IMR-90 (cell line): ENCODE results near the gene RAB11A. TPM values are rescaled to one million over a fixed set of nuclear protein-coding genes. Genes with fewer than 3 reads are reported as not detected.
A peak's percentile ranks its signal among the peaks of the same experiment; 100 is the strongest.

ENCODE experiments used
- ATAC-seq: fragments of 200-7000 bp; cut with Tn5 transposase; 2 replicates; pipeline ENCODE4 v1.9.1; 2020; ENCODE audit warnings: low read depth, mild to moderate bottlenecking, moderate library complexity
- BruUV-seq: library from RNA; stranded (reverse); fragments of 400-500 nt; replicated peaks from 2 replicates; lab custom pipeline; 2021; lab: Mats Ljungman, UMichigan
- CTCF ChIA-PET: fragments of 300-600 bp; formaldehyde crosslinking; extraction: SDS; loops from one replicate; lab custom pipeline; 2021; ENCODE audit warnings: antibody characterized with exemption; lab: Yijun Ruan, JAX
- POLR2A ChIA-PET: fragments of 300-600 bp; sonication (Branson Sonifier 250); formaldehyde crosslinking; loops from one replicate; lab custom pipeline; 2022; ENCODE audit warnings: antibody characterized with exemption; ENCODE audit not compliant: unreplicated experiment; lab: Charles Lee
- DNase-seq: peaks from one replicate; pipeline ENCODE4 v3.0.0; 2013
- H2AFZ ChIP-seq: replicated peaks from 2 replicates; pipeline ENCODE3; 2013; ENCODE audit warnings: low read length, mild to moderate bottlenecking; ENCODE audit not compliant: poor library complexity
- H2AK5ac ChIP-seq: 2 replicates; pipeline ENCODE4 v1.6.1; 2013; ENCODE audit warnings: low read depth, low read length, inconsistent platforms
- H2AK9ac ChIP-seq: replicated peaks from 2 replicates; pipeline ENCODE3; 2013; ENCODE audit warnings: mild to moderate bottlenecking, low read depth, low read length, moderate library complexity; ENCODE audit not compliant: poor library complexity
- H2BK120ac ChIP-seq: 2 replicates; pipeline ENCODE4 v1.6.1; 2013; ENCODE audit warnings: low read depth, low read length, inconsistent platforms
- H2BK15ac ChIP-seq: 3 replicates; pipeline ENCODE4 v1.6.1; 2013; ENCODE audit warnings: low read depth, low read length, inconsistent platforms
- H2BK20ac ChIP-seq: 2 replicates; pipeline ENCODE4 v1.6.1; 2013; ENCODE audit warnings: low read depth, mild to moderate bottlenecking, inconsistent platforms, low read length, moderate library complexity
- H2BK5ac ChIP-seq: 2 replicates; pipeline ENCODE4 v1.6.1; 2013; ENCODE audit warnings: mild to moderate bottlenecking, low read depth, low read length, inconsistent platforms; ENCODE audit not compliant: poor library complexity, severe bottlenecking
- H3K14ac ChIP-seq: replicated peaks from 2 replicates; pipeline ENCODE4 v1.6.1; 2013; ENCODE audit warnings: low read depth, low read length, inconsistent platforms
- H3K18ac ChIP-seq: 2 replicates; pipeline ENCODE4 v1.6.1; 2013; ENCODE audit warnings: low read depth, low read length, control low read depth
- H3K23ac ChIP-seq: 2 replicates; pipeline ENCODE4 v1.6.1; 2013; ENCODE audit warnings: low read depth, low read length, inconsistent platforms
- H3K27ac ChIP-seq: 2 replicates; pipeline ENCODE4 v1.5.1; 2013; ENCODE audit warnings: mild to moderate bottlenecking, control low read depth, low read length; ENCODE audit not compliant: insufficient read depth
- H3K27me3 ChIP-seq: 2 replicates; pipeline ENCODE4 v1.6.1; 2013; ENCODE audit warnings: low read length; ENCODE audit not compliant: control insufficient read depth, insufficient read depth
- H3K36me3 ChIP-seq: 2 replicates; pipeline ENCODE4 v1.6.1; 2013; ENCODE audit warnings: low read length, mixed read lengths; ENCODE audit not compliant: control insufficient read depth, insufficient read depth
- H3K4ac ChIP-seq: 2 replicates; pipeline ENCODE4 v1.6.1; 2013; ENCODE audit warnings: low read depth, low read length, inconsistent platforms
- H3K4me1 ChIP-seq: 2 replicates; pipeline ENCODE4 v1.6.1; 2013; ENCODE audit warnings: low read length, mixed read lengths; ENCODE audit not compliant: control insufficient read depth, insufficient read depth
- H3K4me2 ChIP-seq: 2 replicates; pipeline ENCODE4 v1.6.1; 2013; ENCODE audit warnings: low read depth, mild to moderate bottlenecking, control low read depth, low read length, moderate library complexity
- H3K4me3 ChIP-seq: 2 replicates; pipeline ENCODE4 v1.5.1; 2013; ENCODE audit warnings: low read depth, mild to moderate bottlenecking, control low read depth, low read length, moderate library complexity; ENCODE audit not compliant: insufficient read depth
- H3K56ac ChIP-seq: 2 replicates; pipeline ENCODE4 v1.6.1; 2013; ENCODE audit warnings: low read length, inconsistent platforms; ENCODE audit not compliant: insufficient read depth; ENCODE audit errors: extremely low read depth
- H3K79me1 ChIP-seq, 2 experiments: 2 replicates each; pipeline ENCODE4 v1.6.1; 2013; ENCODE audit warnings: low read length in 2 of 2, inconsistent platforms in 1 of 2, low read depth in 1 of 2
- H3K9ac ChIP-seq: 2 replicates; pipeline ENCODE4 v1.6.1; 2013; ENCODE audit warnings: low read depth, low read length, control low read depth
- H3K9me1 ChIP-seq: 2 replicates; pipeline ENCODE4 v1.6.1; 2013; ENCODE audit warnings: low read length, inconsistent platforms; ENCODE audit not compliant: insufficient read depth
- H3K9me3 ChIP-seq: 2 replicates; pipeline ENCODE4 v1.6.1; 2013; ENCODE audit warnings: low read length; ENCODE audit not compliant: control insufficient read depth, insufficient read depth
- H4K20me1 ChIP-seq: 2 replicates; pipeline ENCODE4 v1.6.1; 2013; ENCODE audit warnings: low read length, inconsistent platforms; ENCODE audit not compliant: insufficient read depth
- H4K5ac ChIP-seq: 2 replicates; pipeline ENCODE4 v1.6.1; 2013; ENCODE audit warnings: mild to moderate bottlenecking, low read depth, low read length, control low read depth
- H4K8ac ChIP-seq, 2 experiments: 2 replicates each; pipeline ENCODE4 v1.6.1; 2013; ENCODE audit warnings: low read depth in 2 of 2, low read length in 2 of 2, control low read depth in 1 of 2, inconsistent platforms in 1 of 2
- H4K91ac ChIP-seq: 2 replicates; pipeline ENCODE4 v1.6.1; 2013; ENCODE audit warnings: low read depth, low read length, inconsistent platforms; ENCODE audit not compliant: insufficient read depth
- CEBPB ChIP-seq: IDR thresholded peaks from 2 replicates; pipeline ENCODE4 v1.6.1; 2012; ENCODE audit warnings: low read depth, low read length, improper control_type of control experiment
- CTCF ChIP-seq: conservative IDR thresholded peaks from 2 replicates; pipeline ENCODE4 v1.5.1; 2012; ENCODE audit warnings: mild to moderate bottlenecking, low read depth, low read length, improper control_type of control experiment
- MAFK ChIP-seq: IDR thresholded peaks from 2 replicates; pipeline ENCODE4 v1.6.1; 2012; ENCODE audit warnings: low read depth, low read length, improper control_type of control experiment
- MAZ ChIP-seq: IDR thresholded peaks from 2 replicates; pipeline ENCODE4 v1.6.1; 2012; ENCODE audit warnings: low read depth, mild to moderate bottlenecking, low read length, improper control_type of control experiment, moderate library complexity, borderline replicate concordance
- NFE2L2 ChIP-seq: fragments of 150-350 bp; IDR thresholded peaks from 2 replicates; pipeline ENCODE4 v1.6.1; 2016; ENCODE audit warnings: low read depth, mild to moderate bottlenecking, low read length
- RAD21 ChIP-seq: IDR thresholded peaks from 2 replicates; pipeline ENCODE4 v1.6.1; 2012; ENCODE audit warnings: low read length, improper control_type of control experiment
- RFX5 ChIP-seq: IDR thresholded peaks from 2 replicates; pipeline ENCODE4 v1.8.0; 2012; ENCODE audit warnings: low read depth, mild to moderate bottlenecking, low read length, moderate library complexity
- WGBS, 2 experiments: methylation state at CpG; one replicate each; pipeline versions ENCODE4 v1.1.5 to v1.1.7; 2013; ENCODE audit warnings: missing lambda C conversion rate in 2 of 2; ENCODE audit not compliant: insufficient read length in 1 of 2; ENCODE audit errors: extremely low coverage in 2 of 2; 5-methylcytosine and 5-hydroxymethylcytosine counted together
- dilution Hi-C: fragments of 300-500 bp; cut with HindIII; formaldehyde crosslinking; loops from one replicate; pipeline ENCODE4 v1.14.3; 2018; ENCODE audit warnings: low sequenced_read_pairs; ENCODE audit not compliant: unreplicated experiment
- in situ Hi-C: fragments of 300-500 bp; cut with MboI; formaldehyde crosslinking; loops from 3 replicates; pipeline ENCODE4 v1.14.3; 2019; ENCODE audit warnings: low sequenced_read_pairs, inconsistent platforms, mixed read lengths
- intact Hi-C: fragments of 100-400 bp; cut with micrococcal nuclease; formaldehyde crosslinking; loops from 2 replicates; pipeline ENCODE4 v1.10.0; 2022
- polyA plus RNA-seq, 3 experiments: library from polyadenylated mRNA; depleted of rRNA; stranded (reverse); fragments of >200 nt; gene quantifications; 2 replicates each; pipeline ENCODE4 v1.2.3, GENCODE V29; 2012; ENCODE audit warnings: low replicate concordance in 1 of 3
- total RNA-seq: library from RNA; depleted of rRNA; stranded (reverse); fragments of >200 nt; gene quantifications from 2 replicates; pipeline ENCODE4 v1.2.3, GENCODE V29; 2012
- TF ChIP-seq, protein P1 (sequence below): fragments of 150-350 bp; IDR thresholded peaks from 2 replicates; pipeline ENCODE4 v1.6.1; 2017; ENCODE audit warnings: mild to moderate bottlenecking, antibody characterized with exemption, low read length, low read depth

RAB11A gene
- total and polyA plus RNA-seq, 2 of the 4 experiments (the other 2 are of a cell fraction), result 341 to 462 TPM

- in situ Hi-C loops, result no loop called here
Observed at GRCh38 chr15:65863106-65863505, 6.2 kb upstream of the RAB11A start.

More at GRCh38 chr15:65863106-65863505, 6.2 kb upstream of the RAB11A start:
- H3K18ac ChIP-seq, result no peak overlapping the region
- no peak overlapping the region for H2AFZ ChIP-seq
- no peak overlapping the region for H4K91ac ChIP-seq
- intact Hi-C loops (no loop called here), dilution Hi-C loops (no loop called here)
- H2BK5ac ChIP-seq, result no peak overlapping the region
- H3K9me1 ChIP-seq, result no peaks in the 10 kb centered on the region
- H2BK20ac ChIP-seq, result no peak overlapping the region
- H2AK5ac ChIP-seq, result no peak overlapping the region
- no peak overlapping the region for H3K23ac ChIP-seq
- H2BK15ac ChIP-seq, result no peak overlapping the region
- H3K36me3 ChIP-seq, result no peaks in the 10 kb centered on the region
- no CpG with 5 or more reads among the region's 6 CpGs for WGBS, 2 experiments
- no peak for TF ChIP-seq MAFK
- TF ChIP-seq NFE2L2, result no peak
- no peak for TF ChIP-seq RFX5
- TF ChIP-seq CEBPB, result no peak
- no peak for TF ChIP-seq RAD21
- TF ChIP-seq CTCF, result no peak
- TF ChIP-seq, protein P1, sequence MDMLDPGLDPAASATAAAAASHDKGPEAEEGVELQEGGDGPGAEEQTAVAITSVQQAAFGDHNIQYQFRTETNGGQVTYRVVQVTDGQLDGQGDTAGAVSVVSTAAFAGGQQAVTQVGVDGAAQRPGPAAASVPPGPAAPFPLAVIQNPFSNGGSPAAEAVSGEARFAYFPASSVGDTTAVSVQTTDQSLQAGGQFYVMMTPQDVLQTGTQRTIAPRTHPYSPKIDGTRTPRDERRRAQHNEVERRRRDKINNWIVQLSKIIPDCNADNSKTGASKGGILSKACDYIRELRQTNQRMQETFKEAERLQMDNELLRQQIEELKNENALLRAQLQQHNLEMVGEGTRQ, result no peak
- no peak for TF ChIP-seq MAZ
- H4K5ac ChIP-seq, result no peak overlapping the region
- no peak overlapping the region for H3K56ac ChIP-seq
- DNase-seq (no peak), ATAC-seq (no peak)
- peak overlapping the region; percentile 5 for H2AK9ac ChIP-seq
- H3K4me1 ChIP-seq, result no peaks in the 10 kb centered on the region
- no peak overlapping the region for H3K4me3 ChIP-seq
- BruUV-seq, result no TSS peak
- no peaks in the 10 kb centered on the region; the same call in 1 of the 2 replicates for H3K27me3 ChIP-seq
- no peak overlapping the region for H4K8ac ChIP-seq
- H2BK120ac ChIP-seq, result no peak overlapping the region
- no peak overlapping the region for H3K4me2 ChIP-seq
- H3K14ac ChIP-seq, result no peak overlapping the region
- no peak overlapping the region for H3K4ac ChIP-seq
- no peaks in the 10 kb centered on the region for H3K9me3 ChIP-seq
- H3K9ac ChIP-seq, result no peak overlapping the region
- H3K27ac ChIP-seq, result no peak overlapping the region
- H4K20me1 ChIP-seq, result no peaks in the 10 kb centered on the region
- ChIA-PET CTCF (interaction anchor here (0.9 to 1.0 kb wide), 2 partner anchors 21 to 34 kb away, joined by 3 read pairs; no protein-coding TSS in a partner anchor), POLR2A (no interaction called here)
- no peaks in the 10 kb centered on the region for H3K79me1 ChIP-seq
